Mononuclear cell (primary cell): ENCODE results near the gene PRKCA. TPM values are rescaled to one million over a fixed set of nuclear protein-coding genes. Genes with fewer than 3 reads are reported as not detected.

Experiments
- H3K27me3 ChIP-seq: 2 replicates; pipeline ENCODE4 v1.6.0; 2011; ENCODE audit warnings: low read length, control low read depth; ENCODE audit not compliant: insufficient read depth
- H3K4me1 ChIP-seq: 2 replicates; pipeline ENCODE4 v1.5.1; 2011; ENCODE audit warnings: mild to moderate bottlenecking, low read length, control low read depth; ENCODE audit not compliant: insufficient read depth
- H3K4me3 ChIP-seq: 2 replicates; pipeline ENCODE4 v1.5.1; 2011; ENCODE audit warnings: mild to moderate bottlenecking, low read length, moderate library complexity
- H3K9me3 ChIP-seq: 2 replicates; pipeline ENCODE4 v1.5.1; 2011; ENCODE audit warnings: low read depth, mild to moderate bottlenecking, control low read depth, low read length
- total RNA-seq: library from RNA; depleted of rRNA; stranded (reverse); fragments of >200 nt; gene quantifications from one replicate; pipeline ENCODE4 v1.2.3, GENCODE V29; 2012

PRKCA gene
- total RNA-seq, 1 donor, result 35.6 TPM

- Histone ChIP-seq H3K4me3 (no peak overlapping the region), H3K4me1 (no peaks in the 10 kb centered on the region), H3K27me3 (no peaks in the 10 kb centered on the region), H3K9me3 (no peaks in the 10 kb centered on the region)
Measured at GRCh38 chr17:66850692-66851091, 548.3 kb downstream of the PRKCA start.

DNA sequence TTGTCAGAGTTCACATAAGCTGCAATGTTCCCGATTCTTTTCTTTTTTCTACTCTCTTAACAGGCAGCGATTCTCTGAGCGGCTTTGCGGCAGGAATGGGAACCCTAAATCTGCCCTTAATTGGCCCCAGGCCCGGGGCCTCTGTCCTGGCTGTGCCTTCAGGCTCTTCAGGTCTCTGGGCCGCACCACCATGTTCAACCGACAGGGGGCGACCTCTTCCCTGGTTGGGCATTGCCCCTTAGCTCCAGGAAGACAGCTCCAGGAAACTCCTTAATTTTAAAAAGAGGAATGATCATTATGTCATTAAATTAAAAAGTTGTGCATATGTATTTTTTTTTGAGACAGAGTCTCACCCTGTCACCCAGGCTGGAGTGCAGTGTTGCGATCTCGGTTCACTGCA lies 552.8 kb downstream of the PRKCA start:
- H3K27me3 ChIP-seq, result no peaks in the 10 kb centered on the region
- no peaks in the 10 kb centered on the region for H3K9me3 ChIP-seq
- H3K4me3 ChIP-seq, result no peak overlapping the region
- no peaks in the 10 kb centered on the region for H3K4me1 ChIP-seq

DNA sequence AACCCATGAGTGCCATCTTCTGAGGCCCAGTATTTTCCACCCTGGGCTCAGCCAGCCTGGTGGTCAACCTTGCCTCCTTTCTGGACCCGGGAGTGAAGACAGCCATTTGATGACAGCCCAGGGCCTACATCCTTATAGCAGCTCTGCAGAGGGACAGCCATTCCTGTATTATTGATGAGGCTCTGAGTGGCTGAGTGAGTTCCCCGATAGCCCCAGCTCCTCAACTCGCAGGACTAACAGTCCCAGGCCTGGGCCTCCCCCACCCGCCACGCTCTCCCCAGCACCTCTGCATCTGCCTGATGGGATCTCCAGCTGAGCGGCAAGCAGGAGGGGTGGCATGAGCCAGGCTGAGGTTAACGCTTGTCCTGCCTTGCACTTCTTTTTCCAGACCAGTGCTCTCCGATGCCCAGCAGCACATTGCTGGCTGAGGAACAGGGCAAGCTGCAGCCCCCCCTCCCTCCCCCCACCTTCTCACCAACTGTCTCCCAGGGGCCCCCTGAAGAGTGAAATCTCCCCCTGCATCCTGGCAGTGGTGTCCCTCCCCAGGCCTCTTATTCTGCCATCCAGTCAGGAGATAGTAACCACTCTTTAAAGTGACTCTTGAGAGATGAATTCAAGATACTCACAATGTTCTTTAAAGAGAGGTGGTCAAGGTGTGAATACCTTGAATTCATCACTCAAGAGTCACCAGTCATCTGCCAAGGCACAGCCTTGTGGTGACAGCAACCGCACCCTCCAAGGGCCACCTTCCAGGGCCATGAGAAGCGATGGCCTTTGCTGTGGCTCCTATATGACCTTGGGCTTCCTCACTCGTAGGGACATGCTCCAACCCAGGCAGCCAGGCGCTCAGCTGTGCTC lies 556.0 kb downstream of the PRKCA start:
- no peak overlapping the region for H3K4me3 ChIP-seq
- no peaks in the 10 kb centered on the region for H3K9me3 ChIP-seq
- no peaks in the 10 kb centered on the region for H3K4me1 ChIP-seq
- H3K27me3 ChIP-seq, result no peaks in the 10 kb centered on the region

DNA sequence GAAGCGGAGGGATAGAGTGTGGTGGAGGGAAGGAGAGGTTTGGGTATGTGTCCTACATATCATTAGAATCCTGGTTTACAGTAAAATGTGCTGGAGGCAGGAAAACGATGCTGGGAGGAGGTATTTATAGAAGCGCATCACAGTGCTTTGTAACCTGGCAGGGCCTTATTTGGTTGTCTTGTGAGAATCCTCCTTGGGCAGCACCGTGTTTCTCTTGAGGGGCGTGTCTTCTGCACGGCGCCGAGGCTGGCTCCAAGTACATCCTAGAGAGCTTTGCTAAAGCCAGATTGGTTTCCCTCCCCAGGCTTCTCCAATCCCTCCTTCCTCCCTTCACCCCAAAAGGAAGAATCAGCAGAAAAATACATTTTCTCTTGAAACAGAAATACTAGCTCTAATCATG lies 556.9 kb downstream of the PRKCA start:
- no peaks in the 10 kb centered on the region for H3K27me3 ChIP-seq
- H3K4me1 ChIP-seq, result no peaks in the 10 kb centered on the region

DNA sequence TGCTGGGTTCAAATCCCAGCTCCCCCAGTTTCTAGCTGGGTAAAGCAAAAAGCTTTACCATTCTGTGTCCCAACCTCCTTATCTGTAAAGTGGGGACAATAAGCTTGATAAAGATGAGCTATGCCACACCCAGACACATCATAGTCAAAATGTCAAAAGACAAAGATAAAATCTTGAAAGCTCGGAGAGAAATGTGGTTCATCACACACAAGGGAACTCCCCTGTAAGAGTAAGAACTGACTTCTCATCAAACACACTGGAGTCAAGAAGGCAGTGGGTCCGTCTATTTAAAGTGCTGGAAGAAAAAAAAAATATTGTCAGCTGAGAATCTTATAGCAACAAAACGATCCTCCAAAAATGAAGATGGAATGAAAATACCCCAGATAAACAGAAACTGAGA lies 557.8 kb downstream of the PRKCA start:
- no peaks in the 10 kb centered on the region for H3K4me1 ChIP-seq
- H3K9me3 ChIP-seq, result no peaks in the 10 kb centered on the region
- no peak overlapping the region for H3K4me3 ChIP-seq
- no peaks in the 10 kb centered on the region for H3K27me3 ChIP-seq

More for the DNA sequence above, 556.9 kb downstream of the PRKCA start:
- Histone ChIP-seq H3K9me3 (no peaks in the 10 kb centered on the region), H3K4me3 (no peak overlapping the region)

Other genes starting within 250 kb of the PRKCA start
- gene CEP112, start 110.5 kb upstream of the PRKCA start, total RNA-seq, result 3.3 TPM
- not detected for gene APOH, start 73.2 kb upstream of the PRKCA start, total RNA-seq